Activated T-cell treated with anti-CD3 and anti-CD28 coated beads for 4 hours (primary cell): ENCODE measurements around the gene FAM117B.
"Not testable (repeated sequence)": the region's sequence is repeated elsewhere in the genome, so short reads cannot be mapped to it uniquely, and the experiment has no call there.

Experiments used
- DNase-seq: peaks from one replicate; pipeline ENCODE4 v3.0.0-alpha.2; 2020

The FAM117B gene

DNA sequence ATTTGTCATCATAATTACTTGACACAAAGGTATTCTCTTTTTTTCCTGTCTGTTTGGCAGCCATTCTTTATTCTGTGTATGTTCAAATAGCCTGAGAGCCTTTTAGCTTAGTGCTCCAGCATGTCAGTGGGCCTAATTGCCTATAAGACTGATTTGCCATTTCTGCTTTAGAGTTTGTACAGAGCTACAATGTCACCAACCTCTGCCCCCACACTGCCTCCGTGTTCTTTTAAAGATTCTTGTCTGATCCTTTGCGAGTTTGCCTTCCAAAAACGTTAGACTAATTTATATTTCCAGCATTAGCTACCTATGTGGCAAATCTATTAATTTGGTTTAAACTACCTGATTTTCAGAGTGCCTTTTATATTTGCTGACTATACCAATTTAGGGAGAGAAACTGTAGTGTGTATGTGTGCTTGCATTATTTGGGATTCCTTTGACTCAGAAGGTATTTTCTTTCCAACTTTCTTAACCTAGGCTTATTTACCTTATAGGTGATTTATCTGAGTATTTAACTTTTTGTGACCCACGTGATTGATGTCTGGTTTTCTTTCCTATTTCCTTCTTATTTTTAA lies 70.8 kb downstream of the FAM117B start:
- DNase-seq = no peak

DNA sequence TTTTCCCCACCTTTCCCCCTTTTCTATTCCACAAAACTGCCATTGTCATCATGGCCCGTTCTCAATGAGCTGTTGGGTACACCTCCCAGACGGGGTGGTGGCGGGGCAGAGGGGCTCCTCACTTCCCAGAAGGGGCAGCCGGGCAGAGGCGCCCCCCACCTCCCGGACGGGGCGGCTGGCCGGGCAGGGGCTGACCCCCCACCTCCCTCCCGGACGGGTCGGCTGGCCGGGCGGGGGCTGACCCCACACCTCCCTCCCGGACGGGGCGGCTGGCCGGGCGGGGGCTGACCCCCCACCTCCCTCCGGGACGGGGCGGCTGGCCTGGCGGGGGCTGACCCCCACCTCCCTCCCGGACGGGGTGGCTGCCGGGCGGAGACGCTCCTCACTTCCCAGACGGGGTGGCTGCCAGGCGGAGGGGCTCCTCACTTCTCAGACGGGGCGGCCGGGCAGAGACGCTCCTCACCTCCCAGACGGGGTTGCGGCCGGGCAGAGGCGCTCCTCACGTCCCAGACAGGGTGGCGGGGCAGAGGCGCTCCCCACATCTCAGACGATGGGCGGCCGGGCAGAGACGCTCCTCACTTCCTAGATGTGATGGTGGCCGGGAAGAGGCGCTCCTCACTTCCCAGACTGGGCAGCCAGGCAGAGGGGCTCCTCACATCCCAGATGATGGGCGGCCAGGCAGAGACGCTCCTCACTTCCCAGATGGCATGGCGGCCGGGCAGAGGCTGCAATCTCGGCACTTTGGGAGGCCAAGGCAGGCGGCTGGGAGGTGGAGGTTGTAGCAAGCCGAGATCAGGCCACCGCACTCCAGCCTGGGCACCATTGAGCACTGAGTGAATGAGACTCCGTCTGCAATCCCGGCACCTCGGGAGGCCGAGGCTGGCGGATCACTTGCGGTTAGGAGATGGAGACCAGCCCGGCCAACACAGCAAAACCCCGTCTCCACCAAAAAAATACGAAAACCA lies 80.5 kb downstream of the FAM117B start:
- not testable (repeated sequence) for DNase-seq

DNA sequence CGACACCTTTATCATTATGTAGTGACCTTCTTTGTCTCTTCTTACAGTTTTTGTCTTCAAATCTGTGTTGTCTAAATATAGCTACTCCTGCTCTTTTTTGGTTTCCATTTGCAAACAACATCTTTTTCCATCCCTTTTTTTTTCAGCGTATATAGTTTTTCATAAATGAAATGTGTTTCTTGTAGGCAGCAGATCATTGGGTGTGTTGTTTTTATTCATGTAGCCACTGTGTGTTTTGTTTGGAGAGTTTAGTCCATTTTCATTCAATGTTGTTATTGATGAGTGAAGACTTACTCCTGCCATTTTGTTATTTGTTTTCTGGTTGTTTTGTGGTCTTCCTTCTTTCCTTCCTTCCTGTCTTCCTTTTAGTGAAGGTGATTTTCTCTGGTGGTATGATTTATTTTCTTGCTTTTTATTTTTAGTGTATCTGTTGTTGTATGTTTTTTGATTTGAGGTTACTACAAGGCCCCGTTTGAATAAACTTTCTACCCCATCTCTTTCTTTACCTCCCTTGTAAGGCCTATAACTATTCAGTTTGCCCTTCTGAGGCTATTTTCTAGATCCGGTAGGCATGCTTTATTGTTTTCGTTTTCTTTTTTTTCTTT lies 81.4 kb downstream of the FAM117B start:
- no peak for DNase-seq

DNA sequence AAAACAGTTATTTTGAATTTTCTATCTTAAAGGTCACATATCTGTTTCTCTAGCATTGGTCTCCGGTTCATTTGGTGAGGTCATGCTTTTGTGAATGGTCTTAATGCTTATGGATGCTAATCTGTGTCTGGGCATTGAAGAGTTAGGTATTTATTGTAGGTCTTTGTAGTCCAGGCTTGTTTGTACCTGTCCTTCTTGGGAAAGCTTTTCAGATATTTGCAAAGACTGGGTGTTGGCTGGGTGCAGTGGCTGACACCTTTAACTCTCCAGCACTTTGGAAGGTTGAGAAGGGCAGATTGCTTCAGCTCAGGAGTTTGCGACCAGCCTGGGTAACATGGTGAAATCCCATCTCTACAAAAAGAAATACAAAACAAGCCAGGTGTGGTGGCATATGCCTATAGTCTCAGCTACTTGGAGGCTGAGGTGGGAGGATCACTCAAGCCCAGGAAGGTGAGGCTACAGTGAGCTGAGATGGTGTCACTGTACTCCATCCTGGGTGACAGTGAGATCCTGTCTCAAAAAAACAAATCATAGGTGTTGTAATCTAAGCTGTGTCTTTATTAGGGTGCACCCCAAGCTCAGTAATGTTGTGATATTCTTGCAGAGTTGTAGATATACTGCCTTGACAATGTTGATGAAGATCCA lies 82.3 kb downstream of the FAM117B start:
- no peak for DNase-seq

DNA sequence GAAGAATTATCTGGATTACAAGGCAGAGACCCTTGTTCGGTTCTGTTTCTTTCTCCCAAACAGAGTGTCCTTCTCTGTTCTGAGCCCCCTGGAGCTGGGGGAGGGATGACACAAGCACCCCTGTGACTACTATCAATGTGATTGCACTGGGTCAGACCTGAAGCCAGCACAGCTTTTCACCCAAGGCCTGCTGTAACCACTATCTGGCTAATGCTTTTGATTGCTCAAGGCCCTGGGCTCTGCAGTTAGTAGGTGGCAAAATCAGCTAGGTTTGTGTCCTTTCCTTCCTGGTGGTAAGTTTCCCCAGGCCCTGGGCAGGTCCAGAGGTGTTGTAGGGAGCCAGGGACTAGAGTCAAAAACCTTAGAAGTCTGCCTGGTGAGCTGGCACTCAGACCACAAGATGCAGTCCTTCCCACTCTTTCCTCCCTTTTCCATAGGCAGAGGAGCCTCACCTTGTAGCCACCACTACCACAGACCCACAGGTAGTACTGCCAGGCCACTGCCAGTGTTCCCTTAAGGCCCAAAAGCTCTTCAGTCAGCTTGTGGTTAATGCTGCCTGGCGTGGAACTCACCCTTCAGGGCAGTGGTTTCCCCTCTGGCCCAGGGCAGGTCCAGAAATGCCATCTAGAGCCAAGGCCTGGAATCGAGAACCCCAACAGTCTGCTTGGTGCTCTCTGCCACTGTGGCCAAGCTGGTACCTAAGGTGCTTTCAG lies 83.0 kb downstream of the FAM117B start:
- DNase-seq = no peak

GRCh38 chr2:202718614-202719013 lies 83.8 kb downstream of the FAM117B start:
- no peak for DNase-seq

DNA sequence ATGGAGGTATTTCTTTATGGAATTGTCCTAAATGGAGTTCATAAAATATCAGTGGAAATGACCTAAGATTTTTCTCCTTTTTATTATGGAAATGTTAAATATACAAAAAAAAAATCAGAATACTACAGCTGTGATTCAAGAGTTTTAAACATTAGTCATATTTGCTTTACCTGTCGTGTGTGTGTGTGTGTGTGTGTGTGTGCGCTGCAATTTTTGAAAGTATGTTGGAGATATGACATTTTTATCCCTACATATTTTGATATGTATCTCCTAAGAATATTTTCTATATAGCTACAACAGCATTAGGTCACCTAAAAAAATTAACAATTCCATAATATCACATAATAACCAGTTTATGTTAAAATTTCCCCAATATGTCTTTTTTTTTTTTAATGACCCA lies 85.5 kb downstream of the FAM117B start:
- no peak for DNase-seq

DNA sequence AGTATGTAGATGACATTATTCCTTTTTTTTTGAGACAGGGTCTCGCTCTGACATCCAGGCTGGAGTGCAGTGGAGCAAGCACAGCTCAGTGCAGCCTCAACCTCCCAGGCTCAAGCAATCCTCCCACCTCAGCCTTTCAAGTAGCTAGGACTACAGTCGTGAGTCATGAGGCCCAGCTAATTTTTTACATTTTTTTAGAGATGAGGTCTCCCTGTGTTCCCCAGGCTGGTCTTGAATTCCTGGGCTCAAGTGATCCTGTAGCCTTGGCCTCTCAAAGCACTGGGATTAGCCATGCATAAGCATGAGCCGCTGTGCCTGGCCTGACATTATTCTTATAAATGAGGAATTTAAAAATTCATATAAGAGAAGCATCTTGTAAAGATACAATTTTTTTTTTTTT lies 86.9 kb downstream of the FAM117B start:
- no peak for DNase-seq

DNA sequence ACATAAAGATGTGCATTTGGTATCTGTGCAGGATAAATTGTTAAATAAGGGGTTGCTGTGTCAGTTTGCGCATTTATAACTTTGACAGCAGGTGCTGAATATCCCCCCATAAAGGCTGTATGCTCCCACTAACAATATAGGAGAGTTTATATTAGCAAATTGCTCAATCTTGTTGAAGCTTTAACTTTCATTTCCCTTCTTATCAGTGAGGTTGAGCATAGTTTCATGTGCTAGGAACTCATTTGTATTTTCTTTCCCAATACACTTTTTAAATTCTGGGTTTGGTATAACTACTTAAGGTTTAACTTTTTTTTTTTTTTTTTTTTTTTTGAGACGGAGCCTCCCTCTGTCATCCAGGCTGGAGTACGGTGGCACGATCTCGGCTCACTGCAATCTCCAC lies 89.0 kb downstream of the FAM117B start:
- DNase-seq = no peak

DNA sequence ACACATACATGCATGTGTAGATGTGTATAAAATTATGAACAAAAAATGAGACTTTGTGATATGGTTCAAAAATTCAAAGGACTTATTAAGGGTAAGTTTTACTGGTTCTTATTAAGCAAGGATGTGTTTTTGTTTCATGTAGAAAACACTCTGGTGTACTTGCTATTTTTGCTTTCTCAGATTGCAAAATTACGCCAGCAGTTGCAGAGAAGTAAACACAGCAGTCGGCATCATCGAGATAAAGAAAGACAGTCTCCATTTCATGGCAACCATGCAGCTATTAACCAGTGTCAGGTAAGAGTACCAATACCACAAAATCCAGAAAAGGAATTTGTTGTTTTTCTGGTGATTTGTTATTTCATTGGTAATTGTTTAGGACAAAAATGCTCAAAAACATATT lies 91.3 kb downstream of the FAM117B start:
- no peak for DNase-seq

- no peak for DNase-seq
Observed at GRCh38 chr2:202736826-202737225, 102.1 kb downstream of the FAM117B start.

DNA sequence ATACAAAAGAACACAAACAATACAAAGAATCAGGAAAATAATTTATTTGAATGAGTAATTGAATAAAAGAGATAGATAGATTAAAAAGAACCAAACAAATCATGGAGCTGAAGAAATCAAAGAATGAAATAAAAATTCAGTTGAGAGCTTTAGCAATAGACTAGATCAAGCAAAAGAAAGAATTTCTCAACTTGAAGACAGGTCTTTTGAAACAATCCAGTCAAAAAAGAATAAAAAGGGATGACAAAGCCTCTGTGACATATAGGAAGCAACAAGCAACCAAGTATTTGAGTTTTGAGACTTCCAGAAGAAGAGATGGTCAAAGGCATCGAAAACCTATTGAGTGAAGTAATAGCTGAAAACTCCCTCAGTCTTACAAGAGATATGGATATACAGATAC lies 108.8 kb downstream of the FAM117B start:
- no peak for DNase-seq

DNA sequence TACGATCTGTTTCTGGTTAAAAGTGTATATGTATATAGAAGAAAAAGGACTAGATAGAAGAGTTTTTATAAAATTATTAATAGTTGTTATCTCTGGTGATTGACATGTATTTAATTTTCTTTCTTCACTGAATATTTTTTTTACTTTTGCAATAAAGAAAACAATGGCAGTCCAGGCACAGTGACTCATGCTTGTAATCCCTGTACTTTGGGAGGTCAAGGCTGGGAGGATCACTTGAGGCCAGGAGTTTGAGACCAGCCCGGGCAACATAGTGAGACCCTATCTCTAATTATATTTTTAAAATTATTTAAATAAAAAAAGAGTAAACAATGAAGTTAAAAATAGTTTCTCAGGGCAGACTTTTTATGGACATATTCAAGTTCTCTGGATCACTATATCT lies 114.7 kb downstream of the FAM117B start:
- no peak for DNase-seq

- DNase-seq = no peak
Observed at GRCh38 chr2:202750763-202751427, 116.1 kb downstream of the FAM117B start.

DNA sequence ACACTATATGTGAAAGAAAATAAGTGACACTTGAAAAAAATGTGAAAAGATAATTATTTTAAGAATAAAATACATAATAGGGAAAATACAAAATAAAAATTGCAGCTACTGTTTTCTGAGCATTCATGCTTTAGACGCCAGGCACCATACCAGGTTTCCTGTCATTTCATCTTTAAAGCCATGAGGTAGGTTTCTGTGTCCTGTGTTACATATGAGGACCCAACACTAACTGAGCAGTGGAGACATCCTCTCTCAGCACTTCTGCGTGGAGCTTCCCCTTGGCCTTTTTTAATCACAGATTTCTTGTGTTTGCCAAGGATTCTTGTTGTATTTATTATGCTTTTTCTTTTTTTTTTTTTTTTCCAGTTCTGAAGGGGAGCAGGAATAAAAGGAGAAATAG lies 117.3 kb downstream of the FAM117B start:
- no peak for DNase-seq

- no peak for DNase-seq
Observed at GRCh38 chr2:202754936-202755335, 120.2 kb downstream of the FAM117B start.

- no peak for DNase-seq
Observed at GRCh38 chr2:202756598-202756997, 121.8 kb downstream of the FAM117B start.

DNA sequence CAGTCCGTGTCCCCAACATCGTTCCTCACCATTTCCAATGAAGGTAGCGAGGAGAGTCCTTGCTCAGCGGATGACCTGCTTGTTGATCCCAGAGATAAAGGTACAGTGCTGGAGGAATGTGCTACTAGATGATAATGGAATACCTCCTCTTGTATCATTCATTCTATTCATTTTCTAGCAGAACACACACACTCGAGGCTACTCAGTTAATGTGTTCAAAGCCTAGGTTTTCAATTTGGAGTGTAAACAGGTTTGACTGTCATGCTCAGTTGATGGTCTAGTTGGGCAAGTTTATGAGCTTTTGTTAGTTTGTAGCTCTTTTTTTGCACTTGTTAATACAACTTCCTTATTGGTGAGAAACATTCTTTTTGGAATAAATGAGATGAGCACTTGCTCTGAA lies 122.6 kb downstream of the FAM117B start:
- no peak for DNase-seq

GRCh38 chr2:202758128-202758527 lies 123.4 kb downstream of the FAM117B start:
- no peak for DNase-seq

DNA sequence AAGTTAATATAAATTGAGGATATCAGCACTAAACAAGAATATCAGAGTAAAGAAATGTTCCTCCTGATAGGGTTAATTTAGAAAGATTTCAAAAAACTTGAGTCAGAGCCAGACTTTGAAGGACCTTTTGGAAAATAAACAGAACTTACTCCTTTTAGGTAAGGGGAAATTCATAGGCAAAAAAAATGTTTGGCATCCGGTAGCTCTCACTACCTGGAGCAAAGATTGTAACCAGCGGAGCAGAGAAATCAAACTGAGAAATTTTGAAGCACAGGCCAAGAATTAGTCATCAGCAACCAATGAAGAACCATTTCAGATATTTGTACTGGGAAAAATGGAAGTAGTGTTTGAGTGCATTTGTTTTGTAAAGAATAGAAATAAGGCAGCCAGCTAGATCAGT lies 123.8 kb downstream of the FAM117B start:
- no peak for DNase-seq

DNA sequence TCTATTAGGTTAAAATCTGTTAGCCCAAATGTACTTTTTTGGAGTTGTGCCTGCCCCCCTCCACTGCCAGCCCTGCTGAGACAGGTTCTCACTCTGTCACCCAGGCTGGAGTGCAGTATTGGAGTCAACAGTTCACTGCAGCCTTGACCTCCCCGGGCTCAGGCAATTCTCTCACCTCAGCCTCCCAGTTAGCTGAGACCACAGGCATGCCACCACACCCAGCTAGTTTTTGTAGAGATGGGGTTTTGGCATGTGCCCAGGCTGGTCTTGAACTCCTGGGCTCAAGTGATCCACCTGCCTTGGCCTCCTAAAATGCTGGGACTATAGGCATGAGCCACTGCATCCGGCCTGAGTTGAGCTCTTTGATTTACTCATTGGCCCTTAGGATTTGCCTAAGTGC lies 126.1 kb downstream of the FAM117B start:
- DNase-seq = no peak

DNA sequence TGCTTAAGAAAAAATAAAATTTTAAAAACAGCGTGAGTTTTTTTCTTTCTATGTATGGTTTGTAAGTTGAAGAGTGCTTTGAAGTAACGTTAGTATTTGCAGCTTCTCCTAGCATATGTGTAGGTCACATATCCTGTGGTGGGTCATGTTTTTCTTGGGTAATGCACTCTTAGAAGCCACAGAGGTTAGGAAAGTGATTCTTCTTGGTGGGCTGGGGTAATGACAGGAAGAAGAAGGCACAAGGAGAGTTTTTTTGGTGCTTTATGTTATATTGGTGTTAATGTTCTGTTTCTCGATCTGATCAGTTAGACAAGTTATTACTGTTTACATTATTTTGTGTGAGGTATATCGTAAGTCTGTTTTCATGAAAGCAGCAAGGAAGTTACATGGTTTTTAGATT lies 127.8 kb downstream of the FAM117B start:
- DNase-seq = no peak
